Tibial nerve (tissue), 4 donors: ENCODE data around the gene ETS2. TPM values are rescaled to one million over a fixed set of nuclear protein-coding genes. Genes with fewer than 3 reads are reported as not detected.
A peak's percentile ranks its signal among the peaks of the same experiment; 100 is the strongest.

Source experiments
- DNase-seq, 2 donors: peaks; one replicate each; pipeline ENCODE4 v3.0.0-alpha.2; 2019; ENCODE audit warnings: low spot score in 2 of 2
- H3K27ac ChIP-seq, 4 donors: fragments of 200-600 bp; sonication (generic) in 3 of 4; one replicate each; pipeline ENCODE4 v1.5.1; 2017 to 2019; ENCODE audit warnings: mild to moderate bottlenecking in 1 of 4
- H3K27me3 ChIP-seq, 2 donors: fragments of 200-600 bp; sonication (generic) in 1 of 2; one replicate each; pipeline versions ENCODE4 v1.5.1 to v1.6.0; 2017 to 2019
- H3K36me3 ChIP-seq, 3 donors: fragments of 200-600 bp; sonication (generic); one replicate each; pipeline ENCODE4 v1.5.1; 2018 to 2019
- H3K4me1 ChIP-seq, 4 donors: fragments of 200-600 bp; sonication (generic) in 3 of 4; one replicate each; pipeline ENCODE4 v1.5.1; 2017 to 2019
- H3K4me3 ChIP-seq, 4 donors: fragments of 200-600 bp; sonication (generic) in 3 of 4; one replicate each; pipeline ENCODE4 v1.5.1; 2017 to 2019; ENCODE audit warnings: mild to moderate bottlenecking in 1 of 4, moderate library complexity in 1 of 4
- H3K9me3 ChIP-seq, 4 donors: fragments of 200-600 bp; sonication (generic) in 3 of 4; one replicate each; pipeline ENCODE4 v1.5.1; 2017 to 2019
- CTCF ChIP-seq, 5 experiments: fragments of 200-600 bp in 3 of 5; fragments of 450-650 bp in 2 of 5; sonication (generic) in 3 of 5; IDR thresholded peaks; one replicate each; pipeline ENCODE4 v1.5.1; 2016 to 2019; ENCODE audit warnings: antibody characterized with exemption in 5 of 5, mild to moderate bottlenecking in 3 of 5, moderate library complexity in 2 of 5
- EP300 ChIP-seq, 2 donors: sonication (generic); formaldehyde crosslinking; IDR thresholded peaks; one replicate each; pipeline ENCODE4 v1.6.1; 2017; ENCODE audit warnings: antibody characterized with exemption in 2 of 2, mild to moderate bottlenecking in 1 of 2
- POLR2A ChIP-seq, 2 donors: fragments of 450-650 bp; IDR thresholded peaks; one replicate each; pipeline ENCODE4 v1.6.1; 2017; ENCODE audit warnings: antibody characterized with exemption in 2 of 2, mild to moderate bottlenecking in 2 of 2, moderate library complexity in 2 of 2
- WGBS, 2 donors: methylation state at CpG; one replicate each; pipeline ENCODE4 v1.1.5; 2018; 5-methylcytosine and 5-hydroxymethylcytosine counted together
- total RNA-seq, 4 donors: library from RNA; depleted of rRNA; stranded (reverse); fragments of >200 nt; gene quantifications; one replicate each; pipeline ENCODE4 v1.1.0, GENCODE V29; 2016

Gene ETS2
- total RNA-seq, 4 donors from 2014 or later, result 85.6 to 103 (median 98.5) TPM

- DNase-seq, result no peak
- Histone ChIP-seq H3K27ac (peak overlapping the region in 2 of 4 donors; percentile 28 to 52), H3K9me3 (no peaks in the 10 kb centered on the region), H3K4me3 (no peak overlapping the region), H3K27me3 (no peaks in the 10 kb centered on the region), H3K36me3 (no peaks in the 10 kb centered on the region), H3K4me1 (peaks cover 0 to 15% (median 4%) of the 10 kb centered on the region in 4 donors)
- no peak for TF ChIP-seq CTCF (IDR thresholded peaks at IDR 0.05)
- TF ChIP-seq EP300 (IDR thresholded peaks at IDR 0.05), result no peak
- no peak for TF ChIP-seq POLR2A (IDR thresholded peaks at IDR 0.05)
- WGBS, 2 donors, result 26 to 27% methylated on average over 6 of the region's 6 CpGs
These were observed 44.0 kb downstream of the ETS2 start for GRCh38 chr21:38849776-38850175.

GRCh38 chr21:38850277-38850951, 44.7 kb downstream of the ETS2 start:
- H3K27me3 ChIP-seq, result no peaks in the 10 kb centered on the region
- peaks cover 0 to 15% (median 4%) of the 10 kb centered on the region in 4 donors for H3K4me1 ChIP-seq
- no peak for DNase-seq
- H3K36me3 ChIP-seq, result no peaks in the 10 kb centered on the region
- H3K9me3 ChIP-seq, result no peaks in the 10 kb centered on the region
- no peak overlapping the region for H3K27ac ChIP-seq
- TF ChIP-seq POLR2A (IDR thresholded peaks at IDR 0.05), result no peak
- no peak for TF ChIP-seq CTCF (IDR thresholded peaks at IDR 0.05)
- TF ChIP-seq EP300 (IDR thresholded peaks at IDR 0.05), result no peak
- WGBS, 2 donors, result 62 to 77% methylated on average over 6 of the region's 6 CpGs
- no peak overlapping the region for H3K4me3 ChIP-seq

GRCh38 chr21:38851101-38851500, 45.4 kb downstream of the ETS2 start:
- WGBS, 2 donors, result 83 to 100% methylated on average over 1 of the region's 1 CpG
- no peak overlapping the region for H3K27ac ChIP-seq
- no peak overlapping the region for H3K4me3 ChIP-seq
- H3K36me3 ChIP-seq, result no peaks in the 10 kb centered on the region
- no peak for DNase-seq
- no peaks in the 10 kb centered on the region for H3K27me3 ChIP-seq
- H3K9me3 ChIP-seq, result no peaks in the 10 kb centered on the region
- TF ChIP-seq POLR2A (IDR thresholded peaks at IDR 0.05) (no peak), EP300 (IDR thresholded peaks at IDR 0.05) (no peak), CTCF (IDR thresholded peaks at IDR 0.05) (no peak)
- peaks cover 0 to 15% (median 4%) of the 10 kb centered on the region in 4 donors for H3K4me1 ChIP-seq

GRCh38 chr21:38852278-38852677, 46.5 kb downstream of the ETS2 start:
- H3K36me3 ChIP-seq, result no peaks in the 10 kb centered on the region
- WGBS, 2 donors, result 86 to 89% methylated on average over 3 of the region's 3 CpGs

More at GRCh38 chr21:38852278-38852677, 46.5 kb downstream of the ETS2 start:
- H3K9me3 ChIP-seq, result no peaks in the 10 kb centered on the region
- DNase-seq, result no peak
- no peaks in the 10 kb centered on the region for H3K27me3 ChIP-seq
- H3K27ac ChIP-seq, result no peak overlapping the region
- H3K4me1 ChIP-seq, result peaks cover 0 to 15% (median 4%) of the 10 kb centered on the region in 4 donors
- no peak overlapping the region for H3K4me3 ChIP-seq
- TF ChIP-seq POLR2A (IDR thresholded peaks at IDR 0.05) (no peak), CTCF (IDR thresholded peaks at IDR 0.05) (no peak), EP300 (IDR thresholded peaks at IDR 0.05) (no peak)
